GM19240 (cell line): ENCODE data around the gene SGSM2.

Source experiments
- DNase-seq: peaks from one replicate; pipeline ENCODE4 v3.0.0; 2011; ENCODE audit warnings: low spot score; ENCODE audit not compliant: insufficient read length

Gene SGSM2

GRCh38 chr17:2398655-2399571 lies 61.6 kb downstream of the SGSM2 start:
- no peak for DNase-seq

GRCh38 chr17:2399572-2400473 lies 62.5 kb downstream of the SGSM2 start:
- DNase-seq: peak; percentile 75

GRCh38 chr17:2400474-2400866 lies 63.2 kb downstream of the SGSM2 start:
- DNase-seq: no peak

GRCh38 chr17:2400877-2401425 lies 63.6 kb downstream of the SGSM2 start, which contains the start of gene MNT:
MNT (minus strand) TSS chr17:2401060; CDS start chr17:2400712, 348 bp downstream.
- peak; percentile 78 for DNase-seq

- DNase-seq: peak; percentile 90
Observed at GRCh38 chr17:2401426-2402221, 64.3 kb downstream of the SGSM2 start.

- no peak for DNase-seq
Observed at GRCh38 chr17:2402544-2402943, 65.2 kb downstream of the SGSM2 start.

- no peak for DNase-seq
Observed at GRCh38 chr17:2403044-2403443, 65.7 kb downstream of the SGSM2 start.

GRCh38 chr17:2405247-2405926 lies 68.1 kb downstream of the SGSM2 start:
- no peak for DNase-seq

- no peak for DNase-seq
Observed at GRCh38 chr17:2406271-2406902, 69.1 kb downstream of the SGSM2 start.

GRCh38 chr17:2406903-2407790 lies 69.8 kb downstream of the SGSM2 start:
- DNase-seq: no peak

- no peak for DNase-seq
Observed at GRCh38 chr17:2410951-2411350, 73.7 kb downstream of the SGSM2 start.

- no peak for DNase-seq
Observed at GRCh38 chr17:2412561-2413021, 75.3 kb downstream of the SGSM2 start.

- DNase-seq: no peak
Observed at GRCh38 chr17:2414446-2415064, 77.3 kb downstream of the SGSM2 start.

GRCh38 chr17:2415081-2415480 lies 77.8 kb downstream of the SGSM2 start:
- no peak for DNase-seq

- DNase-seq: peak; percentile 86
Observed at GRCh38 chr17:2416010-2416734, 78.9 kb downstream of the SGSM2 start.

- no peak for DNase-seq
Observed at GRCh38 chr17:2418572-2418971, 81.3 kb downstream of the SGSM2 start.

- DNase-seq: no peak
Observed at GRCh38 chr17:2419486-2419885, 82.2 kb downstream of the SGSM2 start.

GRCh38 chr17:2420176-2420575 lies 82.9 kb downstream of the SGSM2 start:
- no peak for DNase-seq
